MM.1S (cell line): ENCODE measurements around the gene UBE2U.

Experiments
- DNase-seq: peaks from one replicate; pipeline ENCODE4 v3.0.0-alpha.2; 2015
- H2AFZ ChIP-seq: fragments of 300-600 bp; sonication (generic); 2 replicates; pipeline ENCODE4 v1.6.0; 2016; ENCODE audit warnings: antibody characterized with exemption, low read length
- H3F3A ChIP-seq: fragments of 300-600 bp; sonication (generic); 2 replicates; pipeline ENCODE4 v1.6.1; 2016; ENCODE audit warnings: mild to moderate bottlenecking, antibody characterized with exemption, low read length, moderate library complexity, mixed read lengths; ENCODE audit not compliant: insufficient read depth
- H3K27ac ChIP-seq: fragments of 300-600 bp; sonication (generic); 2 replicates; pipeline ENCODE4 v1.5.1; 2016; ENCODE audit warnings: mild to moderate bottlenecking, low read length
- H3K27me3 ChIP-seq: fragments of 300-600 bp; sonication (generic); replicated peaks from 2 replicates; pipeline ENCODE4 v1.6.0; 2016; ENCODE audit warnings: low read length; ENCODE audit not compliant: insufficient read depth
- H3K36me3 ChIP-seq: fragments of 300-600 bp; sonication (generic); replicated peaks from 2 replicates; pipeline ENCODE4 v1.6.1; 2016; ENCODE audit warnings: mild to moderate bottlenecking, low read length, mixed read lengths; ENCODE audit not compliant: insufficient read depth
- H3K4me1 ChIP-seq: fragments of 300-600 bp; sonication (generic); 2 replicates; pipeline ENCODE4 v1.6.1; 2016; ENCODE audit warnings: low read length, mixed read lengths
- H3K4me2 ChIP-seq: fragments of 300-600 bp; sonication (generic); 2 replicates; pipeline ENCODE4 v1.6.0; 2016; ENCODE audit warnings: low read depth, low read length
- H3K4me3 ChIP-seq: fragments of 300-600 bp; sonication (generic); 2 replicates; pipeline ENCODE4 v1.5.1; 2016; ENCODE audit warnings: low read length, mixed read lengths
- H3K79me2 ChIP-seq: fragments of 300-600 bp; sonication (generic); 2 replicates; pipeline ENCODE4 v1.6.1; 2016; ENCODE audit warnings: mixed run types, low read length, mixed read lengths
- H3K9ac ChIP-seq: fragments of 300-600 bp; sonication (generic); 2 replicates; pipeline ENCODE4 v1.6.1; 2016; ENCODE audit warnings: low read length, mixed read lengths
- H3K9me2 ChIP-seq: fragments of 300-600 bp; sonication (generic); replicated peaks from 2 replicates; pipeline ENCODE4 v1.6.1; 2016; ENCODE audit warnings: mild to moderate bottlenecking, low read length, mixed read lengths; ENCODE audit not compliant: insufficient read depth
- H3K9me3 ChIP-seq: fragments of 300-600 bp; sonication (generic); replicated peaks from 2 replicates; pipeline ENCODE4 v1.6.1; 2016; ENCODE audit warnings: mild to moderate bottlenecking, low read length, mixed read lengths; ENCODE audit not compliant: insufficient read depth
- H4K20me1 ChIP-seq: fragments of 300-600 bp; sonication (generic); 2 replicates; pipeline ENCODE4 v1.6.1; 2016; ENCODE audit warnings: mild to moderate bottlenecking, low read length, moderate library complexity, mixed read lengths; ENCODE audit not compliant: insufficient read depth
- EZH2 ChIP-seq: fragments of 300-600 bp; sonication (generic); optimal IDR thresholded peaks from 2 replicates; pipeline ENCODE3; 2017; ENCODE audit warnings: low read depth, mild to moderate bottlenecking, antibody characterized with exemption, low read length, mixed read lengths
- EZH2phosphoT487 ChIP-seq: fragments of 300-600 bp; sonication (generic); IDR thresholded peaks from 2 replicates; pipeline ENCODE4 v1.6.1; 2018; ENCODE audit warnings: antibody characterized with exemption, low read length
- TF ChIP-seq, protein P1 (sequence below): fragments of 300-600 bp; sonication (generic); IDR thresholded peaks from 2 replicates; pipeline ENCODE4 v1.5.1; 2016; ENCODE audit warnings: antibody characterized with exemption, low read length, mixed read lengths

The UBE2U gene

DNA sequence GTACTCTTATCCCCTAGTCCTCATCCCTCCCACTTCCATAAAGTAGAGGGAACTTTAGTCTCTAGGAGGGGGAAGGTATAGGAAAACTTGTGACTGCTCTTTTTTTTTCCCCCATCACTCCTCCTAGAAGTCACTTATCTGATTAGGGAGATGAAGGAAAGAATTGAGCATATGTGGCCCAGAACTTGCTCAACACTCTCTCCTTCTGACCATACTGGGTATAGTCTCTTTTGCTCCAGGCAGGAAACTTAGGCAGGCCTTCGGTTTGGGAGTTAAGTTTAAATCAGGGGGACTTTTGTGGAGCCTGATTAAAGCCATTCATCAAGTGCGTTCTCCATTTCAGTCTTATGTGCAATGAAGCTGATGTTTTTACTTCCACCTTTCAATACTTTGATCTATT is 5.8 kb downstream of the UBE2U start:
- no peak for DNase-seq

DNA sequence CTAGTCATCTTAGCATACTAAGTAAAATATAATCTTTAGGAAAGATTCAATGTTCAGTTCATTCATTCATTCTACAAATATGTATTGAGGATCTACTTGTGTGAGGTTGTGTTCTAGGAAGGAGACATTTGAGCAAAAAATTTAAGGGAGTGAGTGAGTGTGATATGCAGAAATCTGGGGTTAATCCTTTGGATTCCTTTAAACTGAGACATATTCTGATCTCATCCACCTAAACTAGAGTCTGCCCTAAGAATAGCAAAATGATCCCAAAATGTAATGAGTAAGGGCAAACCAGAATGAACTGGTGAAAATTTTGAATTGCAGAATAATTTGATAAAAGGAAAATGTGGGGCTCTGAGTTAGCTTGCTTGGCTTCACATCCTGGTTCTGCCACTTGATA is 8.6 kb downstream of the UBE2U start:
- Histone ChIP-seq H3F3A (no peaks in the 10 kb centered on the region), H3K79me2 (no peaks in the 10 kb centered on the region), H3K9me2 (no peaks in the 10 kb centered on the region), H3K36me3 (no peaks in the 10 kb centered on the region), H3K4me1 (no peaks in the 10 kb centered on the region), H3K4me2 (no peak overlapping the region), H3K9me3 (no peaks in the 10 kb centered on the region), H3K4me3 (no peak overlapping the region), H3K27ac (no peak overlapping the region), H2AFZ (no peak overlapping the region), H3K27me3 (no peaks in the 10 kb centered on the region), H3K9ac (no peak overlapping the region), H4K20me1 (no peaks in the 10 kb centered on the region)
- TF ChIP-seq, protein P1, sequence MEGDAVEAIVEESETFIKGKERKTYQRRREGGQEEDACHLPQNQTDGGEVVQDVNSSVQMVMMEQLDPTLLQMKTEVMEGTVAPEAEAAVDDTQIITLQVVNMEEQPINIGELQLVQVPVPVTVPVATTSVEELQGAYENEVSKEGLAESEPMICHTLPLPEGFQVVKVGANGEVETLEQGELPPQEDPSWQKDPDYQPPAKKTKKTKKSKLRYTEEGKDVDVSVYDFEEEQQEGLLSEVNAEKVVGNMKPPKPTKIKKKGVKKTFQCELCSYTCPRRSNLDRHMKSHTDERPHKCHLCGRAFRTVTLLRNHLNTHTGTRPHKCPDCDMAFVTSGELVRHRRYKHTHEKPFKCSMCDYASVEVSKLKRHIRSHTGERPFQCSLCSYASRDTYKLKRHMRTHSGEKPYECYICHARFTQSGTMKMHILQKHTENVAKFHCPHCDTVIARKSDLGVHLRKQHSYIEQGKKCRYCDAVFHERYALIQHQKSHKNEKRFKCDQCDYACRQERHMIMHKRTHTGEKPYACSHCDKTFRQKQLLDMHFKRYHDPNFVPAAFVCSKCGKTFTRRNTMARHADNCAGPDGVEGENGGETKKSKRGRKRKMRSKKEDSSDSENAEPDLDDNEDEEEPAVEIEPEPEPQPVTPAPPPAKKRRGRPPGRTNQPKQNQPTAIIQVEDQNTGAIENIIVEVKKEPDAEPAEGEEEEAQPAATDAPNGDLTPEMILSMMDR: no peak
- TF ChIP-seq EZH2phosphoT487 (no peak), EZH2 (no peak)
- DNase-seq: no peak

More for the DNA sequence above, 5.8 kb downstream of the UBE2U start:
- no peaks in the 10 kb centered on the region for H3F3A ChIP-seq
- no peaks in the 10 kb centered on the region for H3K4me1 ChIP-seq
- no peaks in the 10 kb centered on the region for H3K36me3 ChIP-seq
- H3K4me3 ChIP-seq: no peak overlapping the region
- no peaks in the 10 kb centered on the region for H4K20me1 ChIP-seq
- no peaks in the 10 kb centered on the region for H3K9me2 ChIP-seq
- H3K27me3 ChIP-seq: no peaks in the 10 kb centered on the region
- H3K27ac ChIP-seq: no peak overlapping the region
- H3K4me2 ChIP-seq: no peak overlapping the region
- no peak overlapping the region for H3K9ac ChIP-seq
- H3K79me2 ChIP-seq: no peaks in the 10 kb centered on the region
- no peaks in the 10 kb centered on the region for H3K9me3 ChIP-seq
- TF ChIP-seq EZH2: no peak
- TF ChIP-seq EZH2phosphoT487: no peak
- TF ChIP-seq, protein P1: no peak
- H2AFZ ChIP-seq: no peak overlapping the region

DNA sequence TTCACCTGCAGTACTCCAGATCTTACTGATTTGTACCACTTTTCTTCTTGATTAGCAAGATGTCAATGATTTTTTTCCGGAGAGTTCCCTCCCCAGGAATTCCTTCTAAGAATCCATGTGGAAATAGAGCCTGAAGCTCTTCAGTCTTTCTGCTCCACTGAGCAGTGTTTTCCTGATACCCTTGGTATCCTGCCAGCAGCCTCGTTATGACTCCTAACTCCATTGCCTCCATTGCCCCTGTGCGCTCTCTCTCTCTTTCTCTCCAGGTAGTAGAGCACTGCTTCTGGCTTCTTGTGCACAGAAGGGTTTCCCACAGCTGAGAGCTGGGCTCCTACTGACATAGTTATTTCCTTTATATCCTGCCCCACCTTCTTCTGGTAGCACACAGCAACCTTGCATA is 12.2 kb downstream of the UBE2U start:
- Histone ChIP-seq H3K27ac (no peak overlapping the region), H3K9ac (no peak overlapping the region), H3K9me2 (no peaks in the 10 kb centered on the region), H3K79me2 (no peaks in the 10 kb centered on the region), H4K20me1 (no peaks in the 10 kb centered on the region), H3K4me1 (no peaks in the 10 kb centered on the region), H3K9me3 (no peaks in the 10 kb centered on the region), H3K4me2 (no peak overlapping the region), H2AFZ (no peak overlapping the region), H3K36me3 (no peaks in the 10 kb centered on the region), H3F3A (no peaks in the 10 kb centered on the region), H3K27me3 (no peaks in the 10 kb centered on the region), H3K4me3 (no peak overlapping the region)
- no peak for TF ChIP-seq EZH2phosphoT487
- TF ChIP-seq, protein P1: no peak
- no peak for TF ChIP-seq EZH2
- no peak for DNase-seq
